GM12891 (cell line): ENCODE data around the gene SHISA6.

Source experiments
- DNase-seq: peaks from one replicate; pipeline ENCODE4 v3.0.0; 2011; ENCODE audit warnings: low spot score; ENCODE audit not compliant: insufficient read length
- FAIRE-seq: peaks from 2 replicates; lab custom pipeline; 2011; peaks lifted over from hg19 to GRCh38; lab: Jason Lieb, UNC
- PAX5 ChIP-seq: IDR thresholded peaks from 2 replicates; pipeline ENCODE4 v1.6.1; 2011; ENCODE audit warnings: low read length, moderate library complexity, mild to moderate bottlenecking; ENCODE audit not compliant: insufficient read depth, severe bottlenecking
- POLR2A ChIP-seq: IDR thresholded peaks from 2 replicates; pipeline ENCODE4 v1.6.1; 2011; ENCODE audit warnings: low read depth, low read length, control low read depth
- POLR2AphosphoS5 ChIP-seq: IDR thresholded peaks from 2 replicates; pipeline ENCODE4 v1.6.1; 2011; ENCODE audit warnings: low read depth, low read length, control low read depth
- POU2F2 ChIP-seq: IDR thresholded peaks from 2 replicates; pipeline ENCODE4 v1.6.1; 2011; ENCODE audit warnings: low read depth, mild to moderate bottlenecking, control low read depth, low read length, moderate library complexity
- SPI1 ChIP-seq: IDR thresholded peaks from 2 replicates; pipeline ENCODE4 v1.6.1; 2011; ENCODE audit warnings: low read depth, low read length, control low read depth
- TAF1 ChIP-seq: IDR thresholded peaks from 2 replicates; pipeline ENCODE4 v1.6.1; 2011; ENCODE audit warnings: low read depth, low read length, control low read depth

Gene SHISA6

GRCh38 chr17:11239379-11239970, 1.5 kb upstream of the SHISA6 start:
- no peak for FAIRE-seq
- TF ChIP-seq PAX5 (no peak), TAF1 (no peak), POLR2AphosphoS5 (no peak), SPI1 (no peak), POLR2A (no peak)
- no peak for DNase-seq

GRCh38 chr17:11240041-11240840, 772 bp upstream of the SHISA6 start:
- TF ChIP-seq POLR2A = no peak
- no peak for TF ChIP-seq PAX5
- no peak for TF ChIP-seq POLR2AphosphoS5
- no peak for TF ChIP-seq POU2F2
- TF ChIP-seq SPI1 = no peak
- TF ChIP-seq TAF1 = no peak
- no peak for FAIRE-seq
- no peak for DNase-seq

GRCh38 chr17:11241611-11242226, 706 bp downstream of the SHISA6 start:
- FAIRE-seq = no peak

GRCh38 chr17:11242411-11242810, 1.4 kb downstream of the SHISA6 start:
- no peak for FAIRE-seq
- TF ChIP-seq TAF1 (no peak), POU2F2 (no peak), POLR2AphosphoS5 (no peak), SPI1 (no peak), PAX5 (no peak), POLR2A (no peak)
- no peak for DNase-seq

More at GRCh38 chr17:11241611-11242226, 706 bp downstream of the SHISA6 start:
- no peak for DNase-seq
- TF ChIP-seq TAF1 (no peak), SPI1 (no peak), PAX5 (no peak), POLR2AphosphoS5 (no peak), POLR2A (no peak), POU2F2 (no peak)

- DNase-seq (no peak), FAIRE-seq (no peak)
- TF ChIP-seq POLR2AphosphoS5 = no peak
- TF ChIP-seq PAX5 = no peak
- TF ChIP-seq POLR2A = no peak
- TF ChIP-seq TAF1 = no peak
- TF ChIP-seq SPI1 = no peak
- TF ChIP-seq POU2F2 = no peak
Measured at GRCh38 chr17:11244776-11245175, 3.8 kb downstream of the SHISA6 start.

- FAIRE-seq = no peak
Measured at GRCh38 chr17:11245187-11245586, 4.2 kb downstream of the SHISA6 start.

GRCh38 chr17:11245791-11246190, 4.8 kb downstream of the SHISA6 start:
- FAIRE-seq (no peak), DNase-seq (no peak)
- TF ChIP-seq TAF1 (no peak), POLR2A (no peak), POU2F2 (no peak)

More at GRCh38 chr17:11245187-11245586, 4.2 kb downstream of the SHISA6 start:
- DNase-seq = no peak
- TF ChIP-seq POLR2AphosphoS5 (no peak), PAX5 (no peak), TAF1 (no peak), POU2F2 (no peak), POLR2A (no peak), SPI1 (no peak)

GRCh38 chr17:11250161-11250560, 9.1 kb downstream of the SHISA6 start:
- DNase-seq = no peak
- no peak for FAIRE-seq
- TF ChIP-seq SPI1 (no peak), POLR2A (no peak)

GRCh38 chr17:11251561-11252107, 10.6 kb downstream of the SHISA6 start:
- FAIRE-seq (no peak), DNase-seq (no peak)
- no peak for TF ChIP-seq POLR2AphosphoS5
- TF ChIP-seq POU2F2 = no peak
- TF ChIP-seq SPI1 = no peak
- no peak for TF ChIP-seq POLR2A
- no peak for TF ChIP-seq PAX5
- TF ChIP-seq TAF1 = no peak
